GM10248 (cell line): Measurements from ENCODE around the gene MAPT.

ENCODE experiments used
- CTCF ChIA-PET: fragments of 300-600 bp; sonication (Branson Sonifier 250); formaldehyde crosslinking; extraction: SDS; loops from one replicate; lab custom pipeline; 2021; ENCODE audit warnings: antibody characterized with exemption; lab: Yijun Ruan, JAX
- POLR2A ChIA-PET: fragments of 350-650 bp; sonication (Branson Sonifier 250); formaldehyde crosslinking; extraction: SDS; loops from one replicate; lab custom pipeline; 2020; ENCODE audit warnings: antibody characterized with exemption; lab: Yijun Ruan, JAX
- DNase-seq: peaks from one replicate; pipeline ENCODE4 v3.0.0; 2012; ENCODE audit errors: extremely low spot score
- TF ChIP-seq, protein P1 (sequence below): IDR thresholded peaks from 2 replicates; pipeline ENCODE4 v1.5.1; 2012; ENCODE audit warnings: mild to moderate bottlenecking, low read depth; ENCODE audit errors: extremely low read depth, missing control alignments, control extremely low read depth

Gene MAPT

DNA sequence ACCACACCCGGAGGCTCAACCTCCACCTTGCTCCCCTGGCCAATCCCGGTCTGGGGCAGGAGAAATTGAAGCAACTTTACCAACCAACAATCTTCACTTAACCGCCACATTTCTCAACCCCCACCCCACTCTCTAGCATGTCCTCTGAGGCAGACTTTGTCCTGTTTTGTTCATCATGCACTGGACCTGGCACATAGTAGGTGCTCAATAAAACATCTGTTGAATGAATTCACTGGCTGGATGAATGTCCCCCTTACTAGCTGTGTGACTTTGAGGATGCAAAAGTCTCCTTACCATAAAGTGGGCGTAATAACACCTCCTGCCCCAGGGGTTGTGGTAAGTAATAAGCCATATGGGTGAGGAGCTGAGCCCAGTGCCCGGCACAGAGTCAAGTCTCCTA is 43.9 kb upstream of the MAPT start:
- DNase-seq, result no peak
- CTCF ChIA-PET, result interaction anchor here (1.2 to 4.0 kb wide), 2 partner anchors 18 to 210 kb away, joined by 3 to 35 read pairs; no protein-coding TSS in a partner anchor
- TF ChIP-seq, protein P1, sequence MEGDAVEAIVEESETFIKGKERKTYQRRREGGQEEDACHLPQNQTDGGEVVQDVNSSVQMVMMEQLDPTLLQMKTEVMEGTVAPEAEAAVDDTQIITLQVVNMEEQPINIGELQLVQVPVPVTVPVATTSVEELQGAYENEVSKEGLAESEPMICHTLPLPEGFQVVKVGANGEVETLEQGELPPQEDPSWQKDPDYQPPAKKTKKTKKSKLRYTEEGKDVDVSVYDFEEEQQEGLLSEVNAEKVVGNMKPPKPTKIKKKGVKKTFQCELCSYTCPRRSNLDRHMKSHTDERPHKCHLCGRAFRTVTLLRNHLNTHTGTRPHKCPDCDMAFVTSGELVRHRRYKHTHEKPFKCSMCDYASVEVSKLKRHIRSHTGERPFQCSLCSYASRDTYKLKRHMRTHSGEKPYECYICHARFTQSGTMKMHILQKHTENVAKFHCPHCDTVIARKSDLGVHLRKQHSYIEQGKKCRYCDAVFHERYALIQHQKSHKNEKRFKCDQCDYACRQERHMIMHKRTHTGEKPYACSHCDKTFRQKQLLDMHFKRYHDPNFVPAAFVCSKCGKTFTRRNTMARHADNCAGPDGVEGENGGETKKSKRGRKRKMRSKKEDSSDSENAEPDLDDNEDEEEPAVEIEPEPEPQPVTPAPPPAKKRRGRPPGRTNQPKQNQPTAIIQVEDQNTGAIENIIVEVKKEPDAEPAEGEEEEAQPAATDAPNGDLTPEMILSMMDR, result no peak
- POLR2A ChIA-PET, result no interaction called here

DNA sequence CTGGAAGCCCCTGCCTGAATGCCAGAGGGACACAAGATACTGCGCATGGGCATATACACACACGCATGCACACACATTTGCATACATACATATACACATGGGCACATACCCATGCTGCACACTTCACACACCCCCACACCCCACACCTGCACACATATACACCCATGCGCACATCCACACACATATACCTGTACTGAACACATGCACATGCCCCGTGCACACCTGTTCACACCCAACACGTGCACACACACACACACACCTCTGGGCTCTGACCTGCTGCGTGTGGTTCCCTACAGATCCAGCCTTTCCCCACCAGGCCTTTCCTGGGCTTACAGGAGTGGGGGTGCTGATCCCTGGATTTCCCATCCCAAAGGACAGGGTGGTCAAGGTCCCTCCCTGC is 43.3 kb upstream of the MAPT start:
- CTCF ChIA-PET, result interaction anchor here (0.9 to 4.0 kb wide), 8 partner anchors 12 to 210 kb away, joined by 3 to 35 read pairs (median 4); no protein-coding TSS in a partner anchor
- POLR2A ChIA-PET, result no interaction called here
- TF ChIP-seq, protein P1, result no peak
- DNase-seq, result no peak

DNA sequence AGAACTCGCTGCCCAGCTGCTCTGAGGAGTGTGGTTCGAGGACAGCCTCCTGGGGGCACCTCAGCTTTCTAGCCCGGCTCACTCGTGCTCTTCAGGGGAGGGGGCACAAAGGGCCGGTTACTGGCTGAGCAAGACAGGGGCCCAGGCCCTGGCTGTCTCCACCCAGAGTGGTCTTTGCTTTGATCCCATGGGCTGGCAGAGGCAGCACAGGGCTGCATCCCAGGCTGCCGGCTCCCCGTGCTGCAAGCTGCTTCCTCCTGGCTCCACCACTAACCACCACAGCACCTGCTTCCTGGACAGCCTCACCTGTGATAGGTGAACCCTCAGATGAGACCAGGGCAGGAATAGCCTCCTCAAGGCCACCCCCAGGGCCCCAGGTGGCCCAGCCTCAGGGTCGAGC is 42.9 kb upstream of the MAPT start:
- no peak for DNase-seq
- TF ChIP-seq, protein P1, result no peak
- ChIA-PET POLR2A (no interaction called here), CTCF (interaction anchor here (0.9 to 4.0 kb wide), 17 partner anchors 12 to 456 kb away, joined by 3 to 35 read pairs (median 3); no protein-coding TSS in a partner anchor)

DNA sequence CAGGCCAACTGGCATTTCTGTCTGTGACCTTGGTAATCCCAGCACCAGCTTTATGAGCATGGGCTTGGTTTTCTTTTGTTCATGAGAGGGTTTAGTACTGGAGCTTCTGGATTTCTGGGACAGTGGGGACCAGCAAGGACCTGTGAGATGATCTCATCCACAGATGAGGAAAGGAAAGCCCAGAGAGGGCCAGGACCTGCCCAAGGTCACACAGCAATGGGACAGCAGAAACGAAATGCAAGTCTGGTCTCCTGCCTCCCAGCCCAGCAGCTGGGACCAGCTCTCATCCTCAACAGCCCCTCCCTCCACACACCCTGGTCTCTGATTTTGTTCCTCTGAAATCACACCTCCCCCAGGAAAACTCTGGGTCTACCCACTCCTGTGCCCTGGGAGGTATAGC is 42.5 kb upstream of the MAPT start:
- TF ChIP-seq, protein P1, result no peak
- DNase-seq, result no peak
- CTCF ChIA-PET, result interaction anchor here (0.8 to 4.0 kb wide), 30 partner anchors 9 to 716 kb away, joined by 3 to 35 read pairs (median 4); partner anchors contain the start of gene ACBD4
- POLR2A ChIA-PET, result no interaction called here

DNA sequence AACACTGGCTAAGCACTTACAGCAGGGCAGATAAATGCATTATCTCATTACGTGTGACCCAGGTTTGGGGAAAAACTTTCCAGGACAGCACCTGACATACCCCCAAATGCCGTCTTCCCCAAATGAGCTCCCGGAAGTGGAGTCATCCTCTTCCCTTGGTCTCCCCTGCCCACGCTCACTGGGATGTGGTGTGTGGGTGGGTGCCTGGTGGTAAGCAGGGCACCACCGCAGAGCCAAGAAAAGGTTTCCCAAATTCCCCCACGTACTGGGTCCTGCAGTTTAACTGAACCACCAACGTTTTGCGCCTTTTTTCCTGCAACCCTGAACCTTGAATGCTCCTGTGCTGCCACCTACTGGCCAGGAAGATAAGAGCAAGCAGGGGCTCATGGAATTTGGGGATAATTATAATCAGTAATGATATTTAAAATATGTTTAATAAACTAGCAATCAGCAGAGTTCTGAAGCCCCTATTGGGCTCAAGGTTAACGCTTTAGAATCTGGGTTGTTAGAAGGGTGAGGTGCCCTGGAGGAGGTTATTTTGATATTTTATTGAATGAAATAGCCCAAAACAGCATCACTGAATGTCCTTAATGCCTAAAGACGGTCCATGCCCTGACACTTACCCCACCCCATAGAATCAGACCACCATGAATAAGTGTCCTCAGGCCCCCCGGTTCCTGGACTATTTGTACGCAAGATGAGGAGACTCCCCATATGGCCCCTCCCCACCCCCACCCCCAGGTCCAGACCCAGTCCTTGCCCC is 41.6 kb upstream of the MAPT start:
- TF ChIP-seq, protein P1, result peak; percentile 90
- peak; percentile 68 for DNase-seq
- POLR2A ChIA-PET, result no interaction called here
- CTCF ChIA-PET, result interaction anchor here (0.8 to 4.0 kb wide), 29 partner anchors 9 to 717 kb away, joined by 3 to 35 read pairs (median 4); partner anchors contain the start of gene ACBD4

DNA sequence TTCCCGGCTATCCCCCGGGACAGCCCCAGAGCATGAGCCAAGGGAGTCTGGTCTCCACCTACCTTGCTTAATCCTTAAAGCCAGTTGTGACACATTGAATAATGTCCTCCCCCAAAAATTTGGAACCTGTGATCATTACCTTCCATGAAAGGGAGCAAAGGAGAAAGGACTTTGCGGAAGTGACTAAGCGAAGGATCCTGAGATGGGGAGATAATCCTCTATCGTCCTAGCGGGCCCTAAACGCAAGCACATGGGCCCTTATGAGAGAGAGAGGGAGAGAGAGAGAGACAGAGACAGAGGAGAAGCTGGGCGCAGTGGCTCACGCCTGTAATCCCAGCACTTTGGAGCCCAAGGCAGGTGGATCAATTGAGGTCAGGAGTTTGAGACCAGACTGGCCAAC is 40.1 kb upstream of the MAPT start:
- TF ChIP-seq, protein P1, result no peak
- POLR2A ChIA-PET, result no interaction called here

More for the DNA sequence above, 40.1 kb upstream of the MAPT start:
- no peak for DNase-seq
- CTCF ChIA-PET, result interaction anchor here (1.3 kb wide), 1 partner anchor 22 kb away, joined by 3 read pairs; no protein-coding TSS in a partner anchor
